ENCODE data around the gene SLC2A1. TPM values are rescaled to one million over a fixed set of nuclear protein-coding genes. Genes with fewer than 3 reads are reported as not detected.

SLC2A1 gene
- total and polyA plus RNA-seq, 2 of the 13 experiments (the other 11 are each of a cell fraction or from before 2014, with no cell fraction given) = 125 to 423 TPM

Small RNA genes within 50 kb of the gene (small RNA-seq; reads per million reads assigned to genes)
- gene RNU6-880P (ENCODE audit: insufficient read depth in 2 of 3, insufficient read length in 3 of 3, low read depth in 2 of 3, low replicate concordance in 1 of 3) = 0 reads per million in 3 experiments

Other genes with a start within 250 kb of the SLC2A1 start
- 4.3 and 7.6 TPM in 2 replicates for gene CLDN19, start 218.6 kb downstream of the SLC2A1 start, total RNA-seq (2016; rRNA removed; fragmentation: Illumina TruSeq; extraction: Trizol)
- 5.0 and 5.3 TPM in 2 replicates for gene CLDN19, start 218.6 kb downstream of the SLC2A1 start, polyA plus RNA-seq (2011; rRNA removed)
- gene P3H1, start 191.8 kb downstream of the SLC2A1 start, total RNA-seq (2016; rRNA removed; fragmentation: Illumina TruSeq; extraction: Trizol) = 18.7 and 64.6 TPM in 2 replicates
- gene P3H1, start 191.8 kb downstream of the SLC2A1 start, polyA plus RNA-seq (2011; rRNA removed) = 113 and 120 TPM in 2 replicates
- 4.8 and 5.3 TPM in 2 replicates for gene C1orf50, start 191.6 kb downstream of the SLC2A1 start, total RNA-seq (2016; rRNA removed; fragmentation: Illumina TruSeq; extraction: Trizol)
- 4.3 and 5.5 TPM in 2 replicates for gene C1orf50, start 191.6 kb downstream of the SLC2A1 start, polyA plus RNA-seq (2011; rRNA removed)
- 0.15 and 0.24 TPM in 2 replicates for gene TMEM269, start 173.9 kb downstream of the SLC2A1 start, total RNA-seq (2016; rRNA removed; fragmentation: Illumina TruSeq; extraction: Trizol)
- 0.14 and 0.21 TPM in 2 replicates for gene TMEM269, start 173.9 kb downstream of the SLC2A1 start, polyA plus RNA-seq (2011; rRNA removed)
- gene ERMAP, start 141.7 kb downstream of the SLC2A1 start, total RNA-seq (2016; rRNA removed; fragmentation: Illumina TruSeq; extraction: Trizol) = 2.6 and 4.4 TPM in 2 replicates
- gene ERMAP, start 141.7 kb downstream of the SLC2A1 start, polyA plus RNA-seq (2011; rRNA removed) = 2.2 and 2.4 TPM in 2 replicates
- gene SVBP, start 141.5 kb downstream of the SLC2A1 start, total RNA-seq (2016; rRNA removed; fragmentation: Illumina TruSeq; extraction: Trizol) = 45.2 and 48.2 TPM in 2 replicates
- 22.5 and 28.8 TPM in 2 replicates for gene SVBP, start 141.5 kb downstream of the SLC2A1 start, polyA plus RNA-seq (2011; rRNA removed)
- 7.8 and 8.2 TPM in 2 replicates for gene ZNF691, start 112.3 kb downstream of the SLC2A1 start, total RNA-seq (2016; rRNA removed; fragmentation: Illumina TruSeq; extraction: Trizol)
- gene ZNF691, start 112.3 kb downstream of the SLC2A1 start, polyA plus RNA-seq (2011; rRNA removed) = 6.0 and 7.6 TPM in 2 replicates
- gene EBNA1BP2, start 213.4 kb upstream of the SLC2A1 start, total RNA-seq (2016; rRNA removed; fragmentation: Illumina TruSeq; extraction: Trizol) = 102 and 134 TPM in 2 replicates
- 24.7 and 27.1 TPM in 2 replicates for gene EBNA1BP2, start 213.4 kb upstream of the SLC2A1 start, polyA plus RNA-seq (2011; rRNA removed)
- 0.14 TPM in 1 of 2 replicates, not detected in the other for gene CFAP57, start 213.5 kb upstream of the SLC2A1 start, total RNA-seq (2016; rRNA removed; fragmentation: Illumina TruSeq; extraction: Trizol)
- gene CFAP57, start 213.5 kb upstream of the SLC2A1 start, polyA plus RNA-seq (2011; rRNA removed) = 0.01 and 0.07 TPM in 2 replicates